GM19099 (cell line): ENCODE results near the gene CDC6.

Experiments used
- POLR2A ChIP-seq: IDR thresholded peaks from 3 replicates; pipeline ENCODE4 v1.6.1; 2011; ENCODE audit warnings: low read depth; ENCODE audit not compliant: insufficient read length; ENCODE audit errors: extremely low read depth

Gene CDC6

GRCh38 chr17:40303009-40303657 is 15.5 kb downstream of the CDC6 start:
- TF ChIP-seq POLR2A: no peak

GRCh38 chr17:40303708-40304551 is 16.3 kb downstream of the CDC6 start:
- TF ChIP-seq POLR2A: no peak

- TF ChIP-seq POLR2A: no peak
Observed at GRCh38 chr17:40306395-40306794, 18.7 kb downstream of the CDC6 start.

GRCh38 chr17:40307001-40307730 is 19.5 kb downstream of the CDC6 start:
- no peak for TF ChIP-seq POLR2A

GRCh38 chr17:40307740-40308239 is 20.1 kb downstream of the CDC6 start:
- TF ChIP-seq POLR2A: no peak

- TF ChIP-seq POLR2A: no peak
Observed at GRCh38 chr17:40309031-40309948, 21.6 kb downstream of the CDC6 start, which contains the start of gene RARA. Gene RARA, plus strand, starts transcription at chr17:40309180. Its CDS starts 22,039 bp downstream, at chr17:40331219.

GRCh38 chr17:40309949-40310510 is 22.4 kb downstream of the CDC6 start:
- TF ChIP-seq POLR2A: no peak

GRCh38 chr17:40310882-40311391 is 23.3 kb downstream of the CDC6 start:
- no peak for TF ChIP-seq POLR2A

- no peak for TF ChIP-seq POLR2A
Observed at GRCh38 chr17:40311575-40311974, 23.9 kb downstream of the CDC6 start.

GRCh38 chr17:40312131-40312731 is 24.6 kb downstream of the CDC6 start:
- TF ChIP-seq POLR2A: no peak

GRCh38 chr17:40312893-40313667 is 25.4 kb downstream of the CDC6 start:
- TF ChIP-seq POLR2A: no peak
